ENCODE results near the gene NT5C2. TPM values are rescaled to one million over a fixed set of nuclear protein-coding genes. Genes with fewer than 3 reads are reported as not detected.

The NT5C2 gene
- total RNA-seq, 2 donors from 2014 or later = 50.4 to 50.6 TPM

DNA sequence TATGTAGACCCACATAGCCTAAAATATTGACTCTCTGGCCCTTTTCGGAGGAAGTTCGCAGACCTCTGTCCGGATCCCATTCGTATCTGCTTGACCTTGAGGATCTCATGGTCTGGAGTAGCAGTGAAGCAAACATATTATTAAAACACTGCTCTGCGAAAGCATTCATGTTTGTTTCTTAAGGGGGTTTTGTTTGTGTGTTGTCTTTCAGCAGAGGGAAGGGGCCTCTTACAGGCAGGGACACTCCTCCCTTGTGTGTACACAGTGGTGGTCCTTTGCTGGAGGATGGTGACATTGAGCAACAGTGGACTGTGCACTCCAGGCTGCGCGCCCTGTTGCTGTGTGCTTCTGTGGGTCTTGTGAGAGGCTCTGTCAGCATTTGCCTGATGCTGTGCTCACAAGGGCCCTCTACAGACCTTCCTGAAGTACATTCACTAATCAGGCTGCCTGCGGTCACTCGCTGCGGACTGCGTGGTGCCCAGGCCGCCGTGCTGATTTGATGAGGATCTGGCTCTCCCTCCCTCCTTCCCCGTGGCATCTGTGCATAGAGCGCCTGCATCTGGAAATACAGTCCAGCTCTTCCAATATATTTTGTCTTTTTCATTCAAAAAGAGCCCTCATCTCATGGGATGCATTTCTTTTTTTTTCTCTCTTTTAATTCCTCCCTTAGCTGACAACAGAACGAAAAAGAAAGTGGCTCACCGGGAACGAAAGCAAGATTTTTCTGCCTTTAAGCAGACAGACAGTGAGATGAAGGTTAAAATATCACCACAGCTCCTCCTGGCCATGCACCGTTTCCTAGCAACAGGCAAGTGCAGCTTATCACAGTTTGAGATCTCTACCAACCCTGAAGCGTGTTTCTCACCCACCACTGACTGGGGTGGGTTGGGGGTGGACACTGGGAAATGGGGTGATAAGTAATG, 139.2 kb downstream of the NT5C2 start:
- DNase-seq (ENCODE audit: low spot score) = peak; percentile 92
- intact Hi-C loops (cut with DNase I) = no loop called here

DNA sequence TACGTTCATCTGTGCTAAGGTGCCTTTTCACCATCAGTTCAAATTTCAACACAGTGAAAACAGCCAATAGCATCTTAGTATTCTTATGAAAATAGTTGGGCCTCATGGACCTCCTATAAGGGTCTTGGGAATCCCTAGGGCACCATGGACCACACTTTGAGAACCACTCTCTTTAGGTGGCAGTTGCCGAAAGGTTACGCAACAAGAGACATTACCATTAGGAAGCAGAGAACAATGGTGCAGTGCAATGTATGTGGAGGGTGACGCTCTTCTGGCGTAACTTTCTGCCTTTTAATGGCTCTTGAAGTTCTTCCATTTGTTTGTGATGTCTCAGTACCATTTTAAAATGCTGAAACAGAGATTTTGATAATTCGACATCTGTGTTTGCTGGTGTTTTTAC, 143.8 kb downstream of the NT5C2 start:
- intact Hi-C loops (cut with DNase I) = no loop called here
- DNase-seq (ENCODE audit: low spot score) = no peak

DNA sequence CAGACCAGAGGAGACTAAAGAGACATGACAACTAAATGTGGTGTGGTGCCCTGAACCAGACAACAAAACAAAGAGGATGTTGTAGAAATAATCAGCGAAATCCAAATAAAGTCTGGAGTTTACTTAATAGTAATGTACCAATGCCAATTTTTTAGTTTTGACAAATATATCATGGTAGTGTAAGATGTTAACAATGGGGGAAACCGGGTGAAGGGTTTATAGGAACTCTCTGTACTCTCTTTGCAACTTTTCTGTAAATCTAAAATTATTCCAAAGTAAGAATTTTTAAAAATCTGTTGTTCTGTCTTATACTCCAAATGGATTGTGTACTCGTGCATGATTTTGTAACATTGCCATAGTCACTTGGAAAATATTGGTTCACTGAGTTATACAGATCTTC, 145.7 kb downstream of the NT5C2 start:
- intact Hi-C loops (cut with DNase I) = no loop called here
- no peak for DNase-seq (ENCODE audit: low spot score)

DNA sequence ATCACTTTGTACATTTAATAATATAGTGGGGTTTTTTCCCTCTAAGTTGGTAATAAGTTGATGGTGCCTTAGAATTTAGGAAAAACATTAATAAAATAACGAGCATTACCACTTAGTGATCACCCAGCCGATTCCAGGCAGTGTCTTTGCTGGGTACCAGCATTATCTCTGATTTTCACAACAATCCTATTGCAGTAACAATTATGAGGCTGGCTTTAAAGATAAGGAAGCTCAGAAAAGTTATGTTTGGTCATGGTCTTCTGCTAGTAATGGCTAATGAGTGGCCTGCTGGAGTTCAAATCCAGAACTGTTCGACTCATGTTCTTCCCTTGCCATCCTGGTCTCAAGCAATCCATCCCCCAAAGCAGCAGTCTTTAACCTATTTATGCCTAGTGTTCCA, 147.1 kb downstream of the NT5C2 start:
- no peak for DNase-seq (ENCODE audit: low spot score)
- intact Hi-C loops (cut with DNase I) = no loop called here

DNA sequence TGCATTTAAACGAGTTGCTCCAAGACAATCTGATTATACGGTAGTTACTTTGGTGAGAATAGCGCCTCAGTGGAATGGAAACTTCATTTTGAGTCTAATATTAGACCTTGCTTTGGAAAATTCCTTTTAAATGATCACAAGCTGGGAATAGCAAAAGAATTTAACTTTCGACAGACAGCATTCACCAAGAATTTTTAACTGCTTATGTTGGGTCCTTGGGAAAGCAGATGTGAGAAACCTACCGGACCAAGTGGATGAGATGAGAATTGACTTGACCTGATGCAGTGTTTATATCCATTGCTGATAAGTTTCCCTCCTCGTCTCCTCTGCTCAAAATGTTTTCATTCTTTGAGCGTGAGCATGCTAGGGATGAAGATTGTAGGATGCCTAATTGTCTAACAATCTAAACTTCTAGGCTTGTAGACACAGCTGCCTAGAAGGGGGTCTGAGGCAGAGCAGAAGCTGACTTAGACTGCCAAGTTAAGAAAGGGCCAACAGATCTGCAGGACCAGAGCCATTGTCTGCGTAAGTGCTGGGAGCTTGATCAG, 148.1 kb downstream of the NT5C2 start:
- intact Hi-C loops (cut with DNase I) = no loop called here

DNA sequence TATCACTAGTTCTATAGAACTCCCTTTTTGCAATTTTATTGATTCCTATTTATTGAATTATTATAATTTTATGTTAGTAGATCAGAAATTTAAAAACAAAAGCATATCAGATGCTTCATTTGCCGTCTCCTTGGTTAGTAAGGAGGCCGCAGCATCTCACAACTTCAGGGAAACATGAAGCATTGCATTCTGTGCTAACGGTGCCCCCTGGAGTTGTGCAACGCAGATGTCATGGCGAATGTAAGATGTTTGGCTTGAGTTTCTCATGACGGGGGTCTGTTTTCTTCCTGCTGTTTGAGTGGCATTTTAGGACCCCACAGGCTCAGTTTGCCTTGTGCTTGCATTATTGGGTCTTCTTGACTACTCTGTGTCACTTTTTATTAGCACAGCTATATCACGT, 150.2 kb downstream of the NT5C2 start:
- no peak for DNase-seq (ENCODE audit: low spot score)
- intact Hi-C loops (cut with DNase I) = no loop called here

More for the DNA sequence above, 148.1 kb downstream of the NT5C2 start:
- DNase-seq (ENCODE audit: low spot score) = no peak

DNA sequence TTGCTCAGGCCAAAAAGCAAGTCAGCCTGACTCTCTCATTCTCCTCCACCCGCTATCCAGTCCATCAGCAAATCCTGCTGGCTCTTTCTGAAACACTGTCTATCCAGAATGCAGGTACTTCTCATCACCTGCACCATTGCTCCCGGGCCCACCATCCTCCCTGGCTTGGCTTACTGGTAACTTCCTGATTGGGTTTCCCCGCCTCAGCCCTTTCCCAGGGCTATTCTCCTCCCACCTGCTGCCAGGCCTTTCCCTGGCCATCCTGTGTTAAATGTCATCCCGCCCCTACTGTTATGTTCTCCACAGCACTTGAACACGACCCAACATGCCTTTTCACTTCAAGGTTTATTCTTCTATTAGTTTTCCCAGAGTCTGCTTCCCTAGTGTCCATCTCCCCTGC, 150.9 kb downstream of the NT5C2 start:
- no peak for DNase-seq (ENCODE audit: low spot score)
- intact Hi-C loops (cut with DNase I) = no loop called here

DNA sequence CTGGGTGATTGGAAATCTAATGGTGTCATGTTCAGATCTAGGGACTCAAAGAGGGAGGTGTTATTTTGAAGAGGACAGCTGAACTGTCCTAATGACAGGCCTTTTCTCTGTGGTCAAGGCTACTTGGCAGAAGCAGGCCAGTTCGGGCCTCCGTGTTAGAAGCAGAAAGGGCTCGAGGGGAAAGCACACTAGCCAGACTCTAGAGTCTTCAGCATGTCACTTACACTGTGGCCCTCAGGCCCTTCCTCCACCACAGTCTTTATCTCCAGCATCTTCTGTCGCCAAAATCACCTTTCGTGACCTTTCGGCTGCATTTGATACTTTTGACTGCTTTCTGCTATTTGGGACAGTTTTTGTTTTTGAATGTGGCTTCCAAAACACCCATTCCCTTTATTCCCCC, 151.7 kb downstream of the NT5C2 start:
- DNase-seq (ENCODE audit: low spot score) = no peak
- intact Hi-C loops (cut with DNase I) = no loop called here

DNA sequence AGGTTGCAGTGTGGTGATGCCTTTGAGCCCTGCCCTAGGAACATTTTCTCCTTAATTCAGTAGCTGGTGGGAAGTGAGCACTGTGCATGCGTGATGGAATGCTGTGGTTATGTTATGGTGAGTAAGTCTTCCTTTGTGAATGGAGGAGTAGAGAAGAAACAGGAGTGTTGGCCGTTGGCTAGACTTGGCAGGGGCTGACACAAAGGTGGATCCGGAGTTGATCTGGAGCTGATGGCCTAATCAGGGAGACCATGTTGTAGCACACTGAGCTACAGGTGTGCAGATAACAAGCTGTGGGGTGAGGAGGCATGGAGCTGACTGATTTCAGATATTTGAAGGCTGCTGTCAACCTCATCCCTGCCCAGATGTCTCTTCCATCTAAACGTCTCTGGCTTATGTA, 152.7 kb downstream of the NT5C2 start:
- no peak for DNase-seq (ENCODE audit: low spot score)
- intact Hi-C loops (cut with DNase I) = no loop called here

DNA sequence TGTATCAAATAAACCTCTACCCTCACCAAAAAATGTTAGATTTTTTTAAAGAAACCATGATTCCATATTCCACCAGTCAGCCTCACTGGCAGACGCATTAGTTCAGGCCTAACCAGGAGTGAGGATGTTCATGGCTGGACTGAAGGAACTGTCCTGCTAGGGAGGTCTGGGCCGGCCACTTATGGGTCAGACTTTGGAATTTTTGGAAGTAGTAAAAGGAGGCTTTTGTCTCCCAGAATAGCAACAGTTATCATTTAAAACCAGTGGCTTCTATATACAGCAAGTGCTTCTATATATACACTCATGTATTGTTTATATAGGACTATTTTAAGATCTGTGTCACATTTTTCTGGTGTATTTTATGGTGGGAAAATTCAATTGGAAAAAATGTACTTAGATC, 154.5 kb downstream of the NT5C2 start:
- DNase-seq (ENCODE audit: low spot score) = no peak
- intact Hi-C loops (cut with DNase I) = no loop called here

Other genes starting within 250 kb of the NT5C2 start
- not detected for gene RPEL1, start 52.6 kb upstream of the NT5C2 start, total RNA-seq
- under 1 TPM in 1 of 2 donors, not detected in 1; 0.10 TPM for gene INA, start 83.9 kb upstream of the NT5C2 start, total RNA-seq
- gene PCGF6, start 157.9 kb upstream of the NT5C2 start, total RNA-seq = 10 to 100 TPM; 10.6 to 11.6 TPM
- gene TAF5, start 174.7 kb upstream of the NT5C2 start, total RNA-seq = 1 to 10 TPM; 2.1 to 2.4 TPM
- 100 to 1,000 TPM; 350 to 362 TPM for gene ATP5MK, start 203.2 kb upstream of the NT5C2 start, total RNA-seq
- 10 to 100 TPM; 18.2 to 22.1 TPM for gene PDCD11, start 203.4 kb upstream of the NT5C2 start, total RNA-seq

Data from posterior vena cava (tissue), 2 donors.